H7 (cell line): Measurements from ENCODE around the gene SLC41A1. TPM values are rescaled to one million over a fixed set of nuclear protein-coding genes. Genes with fewer than 3 reads are reported as not detected.
"Not testable (repeated sequence)": the region's sequence is repeated elsewhere in the genome, so short reads cannot be mapped to it uniquely, and the experiment has no call there.

ENCODE experiments used
- DNase-seq: peaks from one replicate; pipeline ENCODE4 v3.0.0; 2012
- H3K27me3 ChIP-seq: 2 replicates; pipeline ENCODE4 v1.6.0; 2011; ENCODE audit warnings: mild to moderate bottlenecking, low read length; ENCODE audit not compliant: control insufficient read depth, insufficient read depth
- H3K36me3 ChIP-seq: replicated peaks from 2 replicates; pipeline ENCODE4 v1.5.1; 2011; ENCODE audit warnings: low read length; ENCODE audit not compliant: control insufficient read depth, insufficient read depth
- H3K4me3 ChIP-seq: 2 replicates; pipeline ENCODE4 v1.5.1; 2011; ENCODE audit warnings: low read depth, mild to moderate bottlenecking, control low read depth, low read length, moderate library complexity; ENCODE audit not compliant: insufficient read depth
- total RNA-seq: library from RNA; depleted of rRNA; stranded (reverse); fragments of >200 nt; shearing (Covaris generic); gene quantifications from 2 replicates; pipeline ENCODE4 v1.2.3, GENCODE V29; 2014

The SLC41A1 gene
- total RNA-seq, 1 experiment from 2014 or later: 23.3 TPM

- DNase-seq: no peak
- Histone ChIP-seq H3K4me3 (no peak overlapping the region), H3K36me3 (no peaks in the 10 kb centered on the region), H3K27me3 (peaks cover under 1% of the 10 kb centered on the region; the same call in 1 of the 2 replicates)
These were observed 19.3 kb upstream of the SLC41A1 start for GRCh38 chr1:205832326-205832751.

- H3K36me3 ChIP-seq: no peaks in the 10 kb centered on the region
- DNase-seq: peak; percentile 55
- H3K27me3 ChIP-seq: peaks cover 2% of the 10 kb centered on the region; the same call in 1 of the 2 replicates
- no peak overlapping the region for H3K4me3 ChIP-seq
These were observed 14.6 kb upstream of the SLC41A1 start for GRCh38 chr1:205827623-205828022.

DNA sequence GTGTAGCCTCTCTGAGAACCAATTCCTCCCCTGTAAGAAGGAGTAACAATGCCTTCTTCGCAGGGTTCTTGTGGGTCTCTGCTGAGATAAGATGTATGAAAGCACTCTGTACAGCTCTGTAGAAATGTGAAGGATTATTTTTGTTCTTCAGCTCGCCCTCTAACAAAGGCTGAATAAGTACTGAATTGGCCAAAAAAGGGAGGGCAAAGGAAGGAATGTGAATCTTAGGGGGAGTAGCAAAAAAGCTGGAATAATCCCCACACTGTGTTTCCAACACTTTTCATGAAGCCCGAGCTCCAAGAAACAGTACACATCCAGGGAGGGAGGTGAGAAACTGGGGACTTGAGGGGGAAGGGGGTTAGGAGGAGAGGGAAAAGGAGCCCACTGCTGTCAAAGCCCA lies 14.0 kb upstream of the SLC41A1 start:
- H3K27me3 ChIP-seq: peaks cover 2% of the 10 kb centered on the region; the same call in 1 of the 2 replicates
- no peak overlapping the region for H3K4me3 ChIP-seq
- H3K36me3 ChIP-seq: no peaks in the 10 kb centered on the region
- no peak for DNase-seq

- H3K27me3 ChIP-seq: peaks cover 2% of the 10 kb centered on the region; the same call in 1 of the 2 replicates
- no peaks in the 10 kb centered on the region for H3K36me3 ChIP-seq
- no peak for DNase-seq
- no peak overlapping the region for H3K4me3 ChIP-seq
These were observed 13.2 kb upstream of the SLC41A1 start for GRCh38 chr1:205826016-205826806.

GRCh38 chr1:205824180-205824579 lies 11.2 kb upstream of the SLC41A1 start:
- Histone ChIP-seq H3K27me3 (peaks cover 2% of the 10 kb centered on the region; the same call in 1 of the 2 replicates), H3K36me3 (no peaks in the 10 kb centered on the region), H3K4me3 (no peak overlapping the region)
- DNase-seq: no peak

DNA sequence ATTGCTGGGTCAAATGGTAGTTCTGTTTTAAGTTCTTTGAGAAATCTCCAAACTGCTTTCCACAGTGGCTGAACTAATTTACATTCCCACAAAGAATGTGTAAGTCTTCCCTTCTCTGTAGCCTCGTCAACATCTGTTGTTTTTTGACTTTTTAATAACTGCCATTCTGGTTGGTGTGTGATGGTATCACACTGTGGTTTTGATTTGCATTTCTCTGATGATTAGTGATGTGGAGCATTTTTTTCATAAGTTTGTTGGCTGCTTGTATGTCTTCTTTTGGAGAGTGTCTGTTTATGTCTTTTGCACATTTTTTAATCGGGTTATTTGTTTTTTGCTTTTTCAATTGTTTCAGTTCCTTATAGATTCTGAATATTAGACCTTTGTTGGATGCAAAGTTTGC lies 10.3 kb upstream of the SLC41A1 start:
- not testable (repeated sequence) for H3K27me3 ChIP-seq, H3K4me3 ChIP-seq, DNase-seq, H3K36me3 ChIP-seq

GRCh38 chr1:205822397-205822796 lies 9.4 kb upstream of the SLC41A1 start:
- Histone ChIP-seq H3K36me3 (no peaks in the 10 kb centered on the region), H3K4me3 (no peak overlapping the region), H3K27me3 (peaks cover 2% of the 10 kb centered on the region; the same call in 1 of the 2 replicates)
- no peak for DNase-seq

DNA sequence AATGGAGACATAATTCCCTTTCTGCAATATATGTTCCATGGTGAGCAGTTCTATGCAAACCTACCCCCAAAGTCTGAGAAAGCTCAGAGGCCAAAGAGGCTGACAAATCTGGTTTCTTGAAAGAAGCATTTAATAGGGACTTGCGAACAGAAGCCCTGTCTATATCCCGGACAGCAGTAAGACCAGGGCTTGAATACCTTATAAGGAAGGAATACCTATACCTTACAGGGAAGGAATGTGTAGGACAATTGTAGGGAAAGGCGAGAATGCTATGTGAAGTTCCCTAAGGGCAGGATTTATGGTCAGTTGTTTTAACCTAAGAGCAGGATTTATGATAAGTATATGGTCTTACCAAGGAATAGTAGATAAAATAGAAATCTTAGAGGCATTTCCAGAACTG lies 5.0 kb upstream of the SLC41A1 start:
- H3K36me3 ChIP-seq: no peaks in the 10 kb centered on the region
- H3K27me3 ChIP-seq: peaks cover 8% of the 10 kb centered on the region
- DNase-seq: no peak

DNA sequence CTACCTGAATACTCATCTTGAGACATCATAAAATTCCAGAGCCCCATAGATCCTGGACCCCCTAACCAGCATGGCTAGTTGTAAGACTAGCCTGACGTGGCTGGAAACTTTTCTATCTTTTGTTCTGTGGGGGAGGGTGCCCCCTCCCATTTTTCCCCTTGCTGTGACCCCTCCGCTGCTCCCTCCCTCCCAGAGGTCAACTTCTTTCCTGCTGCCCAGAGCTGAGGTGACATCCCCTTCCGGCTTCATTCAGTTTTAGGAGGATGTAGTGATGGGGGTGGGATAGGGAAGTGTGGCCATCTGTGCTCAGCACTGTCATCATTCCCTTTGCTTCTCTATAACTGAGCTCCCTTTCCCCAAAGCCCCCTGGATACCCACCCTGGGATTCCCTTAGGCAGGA lies 4.4 kb upstream of the SLC41A1 start:
- DNase-seq: no peak
- Histone ChIP-seq H3K27me3 (peaks cover 8% of the 10 kb centered on the region), H3K36me3 (no peaks in the 10 kb centered on the region), H3K4me3 (no peak overlapping the region)

More for the DNA sequence above, 5.0 kb upstream of the SLC41A1 start:
- H3K4me3 ChIP-seq: no peak overlapping the region

DNA sequence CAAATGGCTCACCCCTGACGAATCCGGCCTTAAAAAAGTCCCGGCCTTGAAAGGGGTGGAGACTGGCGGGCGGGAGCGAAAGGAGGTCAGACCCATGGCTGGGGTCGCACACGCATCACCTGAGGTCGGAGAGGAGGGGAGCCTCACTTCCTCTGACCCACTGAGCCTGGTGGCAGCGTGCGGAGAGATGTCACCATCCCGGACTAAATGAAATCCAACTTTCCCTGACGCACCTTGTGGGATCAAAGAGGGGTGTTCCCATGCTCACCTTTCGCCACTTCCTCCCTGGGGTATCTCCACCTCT lies 709 bp upstream of the SLC41A1 start:
- H3K4me3 ChIP-seq: peak overlapping the region; percentile 80
- peaks cover 9% of the 10 kb centered on the region for H3K36me3 ChIP-seq
- no peak for DNase-seq
- peaks cover 8% of the 10 kb centered on the region for H3K27me3 ChIP-seq

DNA sequence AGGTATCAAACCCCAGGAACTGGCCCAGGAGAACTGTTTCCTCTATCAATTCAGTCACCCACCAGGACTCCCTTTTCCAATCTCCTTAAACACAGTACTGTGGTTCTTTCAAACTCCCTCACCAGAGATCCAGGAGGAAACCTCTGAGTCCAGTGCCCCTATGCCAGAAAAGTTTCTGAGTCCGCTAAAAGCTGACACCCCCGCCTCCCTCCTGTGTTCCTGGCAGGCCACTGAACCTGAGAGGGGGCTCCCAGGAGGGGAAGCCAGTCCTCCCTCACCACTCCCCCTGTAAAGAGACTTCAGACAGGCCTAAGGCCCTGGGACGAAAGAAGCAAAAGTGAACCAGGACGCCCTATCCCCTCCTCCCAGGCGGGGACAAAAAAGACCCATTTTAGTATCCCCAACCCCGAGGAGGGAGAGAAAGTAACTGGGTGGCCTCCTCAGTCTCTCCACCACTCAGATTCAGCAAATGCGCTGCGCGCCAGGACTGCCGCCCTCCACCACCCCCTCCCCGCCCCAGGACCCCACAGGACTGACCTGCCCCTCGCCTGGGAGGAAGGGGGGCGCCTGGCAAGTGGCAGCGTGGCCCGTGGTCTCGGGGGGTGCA lies 624 bp downstream of the SLC41A1 start:
- H3K4me3 ChIP-seq: peak overlapping the region; percentile 80
- peaks cover 9% of the 10 kb centered on the region for H3K36me3 ChIP-seq
- H3K27me3 ChIP-seq: peaks cover 8% of the 10 kb centered on the region
- DNase-seq: peak; percentile 89

GRCh38 chr1:205811660-205812059 lies 1.3 kb downstream of the SLC41A1 start:
- no peak for DNase-seq
- H3K4me3 ChIP-seq: peak overlapping the region; percentile 80; the same call in 1 of the 2 replicates
- peaks cover 9% of the 10 kb centered on the region for H3K36me3 ChIP-seq
- peaks cover 8% of the 10 kb centered on the region for H3K27me3 ChIP-seq

GRCh38 chr1:205810448-205811157 lies 2.4 kb downstream of the SLC41A1 start:
- peaks cover 9% of the 10 kb centered on the region for H3K36me3 ChIP-seq
- DNase-seq: peak; percentile 72
- peaks cover 8% of the 10 kb centered on the region for H3K27me3 ChIP-seq
- no peak overlapping the region for H3K4me3 ChIP-seq

DNA sequence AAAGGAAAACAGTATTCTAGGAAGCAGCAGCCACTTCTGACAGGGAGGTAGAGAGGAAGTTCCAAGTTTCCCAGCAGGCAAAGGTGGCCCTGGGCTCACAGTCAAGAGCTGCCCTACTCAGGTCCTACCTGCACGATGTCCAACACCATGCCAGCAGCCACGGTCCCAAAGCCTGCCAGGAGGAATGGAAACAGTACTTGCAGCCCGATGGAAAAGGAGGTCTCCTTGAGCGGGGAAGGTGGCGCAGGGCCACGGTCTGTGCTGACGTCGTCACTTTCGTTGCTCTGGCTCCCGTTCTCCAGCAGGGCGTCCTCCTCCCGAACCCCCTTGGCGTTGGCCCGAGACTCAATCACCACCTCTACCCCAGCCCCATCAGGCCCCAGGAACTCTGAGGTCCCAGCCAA lies 3.1 kb downstream of the SLC41A1 start:
- no peak for DNase-seq
- peaks cover 8% of the 10 kb centered on the region for H3K27me3 ChIP-seq
- H3K36me3 ChIP-seq: peaks cover 9% of the 10 kb centered on the region
- H3K4me3 ChIP-seq: no peak overlapping the region

GRCh38 chr1:205809469-205809868 lies 3.5 kb downstream of the SLC41A1 start:
- no peak overlapping the region for H3K4me3 ChIP-seq
- peaks cover 7% of the 10 kb centered on the region for H3K27me3 ChIP-seq
- peaks cover 9% of the 10 kb centered on the region for H3K36me3 ChIP-seq
- no peak for DNase-seq
